ENCODE data around the gene AKR1B1.

Gene AKR1B1

GRCh38 chr7:134461916-134462315 is 3.0 kb upstream of the AKR1B1 start:
- H3K27me3 ChIP-seq (ENCODE audit: insufficient read depth, low read depth, severe bottlenecking): no peaks in the 10 kb centered on the region
- no peak for TF ChIP-seq CTCF (IDR thresholded peaks at IDR 0.05; ENCODE audit: low read depth, low read length)
- no peak overlapping the region for H3K27ac ChIP-seq

GRCh38 chr7:134459981-134460380 is 1.1 kb upstream of the AKR1B1 start:
- H3K4me3 ChIP-seq (ENCODE audit: low read depth, low read length): no peak overlapping the region
- TF ChIP-seq CTCF (IDR thresholded peaks at IDR 0.05; ENCODE audit: low read depth, low read length): no peak
- H3K27ac ChIP-seq: no peak overlapping the region
- peaks cover 10% of the 10 kb centered on the region for H3K9me3 ChIP-seq (ENCODE audit: severe bottlenecking)
- DNase-seq: no peak
- H3K36me3 ChIP-seq: peaks cover 17% of the 10 kb centered on the region
- no peaks in the 10 kb centered on the region for H3K27me3 ChIP-seq (ENCODE audit: insufficient read depth, low read depth, severe bottlenecking)

More at GRCh38 chr7:134461916-134462315, 3.0 kb upstream of the AKR1B1 start:
- H3K9me3 ChIP-seq (ENCODE audit: severe bottlenecking): peaks cover 18% of the 10 kb centered on the region
- peaks cover 4% of the 10 kb centered on the region for H3K36me3 ChIP-seq
- no peak for DNase-seq
- H3K4me3 ChIP-seq (ENCODE audit: low read depth, low read length): no peak overlapping the region

- Histone ChIP-seq H3K27me3 (ENCODE audit: insufficient read depth, low read depth, severe bottlenecking) (no peaks in the 10 kb centered on the region), H3K36me3 (peaks cover 23% of the 10 kb centered on the region), H3K4me3 (ENCODE audit: low read depth, low read length) (peak overlapping the region; percentile 76), H3K27ac (peak overlapping the region; percentile 63), H3K9me3 (ENCODE audit: severe bottlenecking) (no peaks in the 10 kb centered on the region)
- peak; percentile 45 for TF ChIP-seq CTCF (IDR thresholded peaks at IDR 0.05; ENCODE audit: low read depth, low read length)
- peak; percentile 65 for DNase-seq
Measured at GRCh38 chr7:134458341-134458805, 527 bp downstream of the AKR1B1 start.

GRCh38 chr7:134457210-134457609 is 1.7 kb downstream of the AKR1B1 start:
- H3K27me3 ChIP-seq (ENCODE audit: insufficient read depth, low read depth, severe bottlenecking): no peaks in the 10 kb centered on the region
- H3K36me3 ChIP-seq: peaks cover 27% of the 10 kb centered on the region
- no peak overlapping the region for H3K27ac ChIP-seq
- no peak for TF ChIP-seq CTCF (IDR thresholded peaks at IDR 0.05; ENCODE audit: low read depth, low read length)
- H3K9me3 ChIP-seq (ENCODE audit: severe bottlenecking): no peaks in the 10 kb centered on the region
- DNase-seq: no peak
- no peak overlapping the region for H3K4me3 ChIP-seq (ENCODE audit: low read depth, low read length)

- no peaks in the 10 kb centered on the region for H3K9me3 ChIP-seq (ENCODE audit: severe bottlenecking)
- H3K27me3 ChIP-seq (ENCODE audit: insufficient read depth, low read depth, severe bottlenecking): no peaks in the 10 kb centered on the region
- H3K36me3 ChIP-seq: peaks cover 55% of the 10 kb centered on the region
- no peak overlapping the region for H3K4me3 ChIP-seq (ENCODE audit: low read depth, low read length)
- H3K27ac ChIP-seq: no peak overlapping the region
- no peak for TF ChIP-seq CTCF (IDR thresholded peaks at IDR 0.05; ENCODE audit: low read depth, low read length)
- no peak for DNase-seq
Measured at GRCh38 chr7:134454277-134454676, 4.6 kb downstream of the AKR1B1 start.

GRCh38 chr7:134453518-134453917 is 5.4 kb downstream of the AKR1B1 start:
- Histone ChIP-seq H3K27me3 (ENCODE audit: insufficient read depth, low read depth, severe bottlenecking) (no peaks in the 10 kb centered on the region), H3K9me3 (ENCODE audit: severe bottlenecking) (no peaks in the 10 kb centered on the region), H3K36me3 (peaks cover 61% of the 10 kb centered on the region), H3K27ac (no peak overlapping the region), H3K4me3 (ENCODE audit: low read depth, low read length) (no peak overlapping the region)
- TF ChIP-seq CTCF (IDR thresholded peaks at IDR 0.05; ENCODE audit: low read depth, low read length): no peak
- no peak for DNase-seq
